ENCODE measurements around the gene DPYSL3.

- no peak for TF ChIP-seq CTCF (IDR thresholded peaks at IDR 0.05)
- TF ChIP-seq ZFX (IDR thresholded peaks at IDR 0.05; ENCODE audit: borderline replicate concordance): no peak
These were observed 12.6 kb upstream of the DPYSL3 start for GRCh38 chr5:147522435-147522834.
